D721Med (cell line): Measurements from ENCODE around the gene NELFA.

Source experiments
- DNase-seq: peaks from one replicate; pipeline ENCODE4 v3.0.0; 2011; ENCODE audit warnings: low spot score; ENCODE audit not compliant: insufficient read length
- FAIRE-seq: peaks from 2 replicates; lab custom pipeline; 2011; peaks lifted over from hg19 to GRCh38; lab: Jason Lieb, UNC
- TF ChIP-seq, protein P1 (sequence below): IDR thresholded peaks from 2 replicates; pipeline ENCODE4 v1.5.1; 2012; ENCODE audit warnings: mild to moderate bottlenecking, control low read depth; ENCODE audit not compliant: insufficient read depth; ENCODE audit errors: missing control alignments

NELFA gene

GRCh38 chr4:1981251-1982058, 27.3 kb downstream of the NELFA start:
- TF ChIP-seq, protein P1, sequence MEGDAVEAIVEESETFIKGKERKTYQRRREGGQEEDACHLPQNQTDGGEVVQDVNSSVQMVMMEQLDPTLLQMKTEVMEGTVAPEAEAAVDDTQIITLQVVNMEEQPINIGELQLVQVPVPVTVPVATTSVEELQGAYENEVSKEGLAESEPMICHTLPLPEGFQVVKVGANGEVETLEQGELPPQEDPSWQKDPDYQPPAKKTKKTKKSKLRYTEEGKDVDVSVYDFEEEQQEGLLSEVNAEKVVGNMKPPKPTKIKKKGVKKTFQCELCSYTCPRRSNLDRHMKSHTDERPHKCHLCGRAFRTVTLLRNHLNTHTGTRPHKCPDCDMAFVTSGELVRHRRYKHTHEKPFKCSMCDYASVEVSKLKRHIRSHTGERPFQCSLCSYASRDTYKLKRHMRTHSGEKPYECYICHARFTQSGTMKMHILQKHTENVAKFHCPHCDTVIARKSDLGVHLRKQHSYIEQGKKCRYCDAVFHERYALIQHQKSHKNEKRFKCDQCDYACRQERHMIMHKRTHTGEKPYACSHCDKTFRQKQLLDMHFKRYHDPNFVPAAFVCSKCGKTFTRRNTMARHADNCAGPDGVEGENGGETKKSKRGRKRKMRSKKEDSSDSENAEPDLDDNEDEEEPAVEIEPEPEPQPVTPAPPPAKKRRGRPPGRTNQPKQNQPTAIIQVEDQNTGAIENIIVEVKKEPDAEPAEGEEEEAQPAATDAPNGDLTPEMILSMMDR, result no peak
- FAIRE-seq (no peak), DNase-seq (no peak)

DNA sequence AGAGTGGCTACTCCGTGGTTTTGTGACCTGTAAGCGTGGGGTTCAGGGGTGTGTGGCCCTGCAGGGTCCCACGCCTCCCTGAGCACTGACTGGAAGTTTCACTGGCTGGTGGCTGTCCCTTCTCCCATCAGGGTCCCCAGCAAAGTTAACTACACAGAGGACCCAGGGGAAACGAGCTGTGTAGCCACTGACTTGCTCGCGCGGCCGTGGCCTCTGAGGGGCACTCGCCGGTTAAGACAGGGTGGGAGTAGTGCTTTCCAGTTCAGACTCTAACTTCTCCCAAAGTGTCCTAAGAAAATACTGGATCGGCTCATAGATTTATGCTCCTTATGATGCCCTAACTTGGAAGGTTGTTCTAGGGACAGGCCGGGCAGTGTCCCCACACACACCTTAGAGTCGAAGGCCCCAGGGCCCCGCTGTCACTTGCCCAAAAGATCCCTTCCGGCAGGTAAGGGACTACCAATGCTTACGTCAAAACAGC, 28.2 kb downstream of the NELFA start:
- no peak for FAIRE-seq
- TF ChIP-seq, protein P1, result no peak
- no peak for DNase-seq

DNA sequence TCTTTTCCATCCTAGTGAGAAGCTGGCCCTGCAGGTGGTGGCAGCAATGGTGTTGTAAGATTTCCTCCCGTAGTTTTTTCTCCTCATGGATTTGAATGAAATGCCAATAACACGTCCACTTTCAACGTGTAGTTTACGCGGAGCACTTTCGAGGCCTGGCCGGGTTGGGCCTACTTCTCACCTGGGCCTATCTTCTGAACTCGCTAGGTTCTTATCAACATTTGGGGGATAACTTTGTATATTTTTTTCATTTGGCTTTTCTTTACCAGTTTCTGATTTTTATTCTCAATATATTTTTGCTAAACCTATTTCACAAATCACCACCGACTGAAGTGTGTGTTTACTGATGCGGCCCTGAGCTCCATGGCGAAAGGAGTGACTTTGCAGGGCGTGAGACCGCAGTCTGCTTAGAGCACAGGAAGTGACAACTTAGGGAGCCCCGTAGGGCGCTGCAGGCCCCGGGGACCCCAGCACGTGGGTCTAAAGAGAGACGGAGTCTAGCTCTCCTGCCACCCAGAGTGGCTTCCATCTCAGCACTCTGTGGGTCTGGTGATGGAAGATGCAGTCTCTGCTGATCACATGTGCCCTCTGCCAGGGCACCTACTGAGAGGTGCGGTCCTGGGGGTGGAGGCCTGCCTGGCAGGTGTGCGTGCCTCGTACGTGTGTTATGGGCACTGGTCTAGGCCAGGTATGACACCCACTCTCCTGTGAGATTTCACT, 29.1 kb downstream of the NELFA start:
- TF ChIP-seq, protein P1, result no peak
- DNase-seq, result no peak
- FAIRE-seq, result no peak

DNA sequence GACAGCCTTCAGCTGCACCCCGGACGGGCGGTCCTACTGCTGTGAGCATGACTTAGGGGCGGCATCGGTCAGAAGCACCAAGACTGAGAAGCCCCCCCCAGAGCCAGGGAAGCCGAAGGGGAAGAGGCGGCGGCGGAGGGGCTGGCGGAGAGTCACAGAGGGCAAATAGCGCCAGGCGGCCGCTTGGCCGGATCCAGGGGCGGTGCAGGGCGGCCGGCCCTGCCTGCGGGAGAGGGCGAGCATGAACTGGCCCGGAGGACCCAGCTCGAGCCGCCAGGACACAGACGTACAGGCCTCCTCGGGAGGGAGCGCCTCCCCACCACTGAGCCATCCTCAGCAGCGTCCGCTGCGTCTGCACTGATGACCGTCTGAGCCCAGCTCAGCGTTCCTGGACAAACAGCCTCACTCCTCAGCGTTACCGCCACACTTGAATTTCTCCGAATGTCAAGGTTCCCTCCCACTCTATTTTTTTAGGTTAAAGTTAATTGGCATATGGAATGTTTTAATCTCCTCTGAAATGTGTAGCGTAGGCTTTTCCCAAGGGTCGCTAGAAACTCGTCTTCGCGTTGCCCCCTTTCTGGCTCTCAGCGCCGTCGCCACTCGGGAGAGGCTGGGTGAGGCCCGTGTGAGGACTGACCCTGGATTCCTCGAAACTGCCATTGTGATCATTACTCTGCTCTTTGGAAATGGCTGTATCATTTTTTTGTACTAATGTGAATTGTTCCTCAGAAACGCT, 29.9 kb downstream of the NELFA start:
- TF ChIP-seq, protein P1, result no peak
- DNase-seq, result no peak
- no peak for FAIRE-seq

- FAIRE-seq (no peak), DNase-seq (no peak)
- TF ChIP-seq, protein P1, result no peak
Observed at GRCh38 chr4:1978226-1978625, 30.5 kb downstream of the NELFA start.

GRCh38 chr4:1976416-1977352, 32.1 kb downstream of the NELFA start:
- TF ChIP-seq, protein P1, result no peak
- FAIRE-seq, result no peak

More at GRCh38 chr4:1976416-1977352, 32.1 kb downstream of the NELFA start:
- DNase-seq, result no peak
